VCaP (cell line): ENCODE data around the gene BTBD9.

ENCODE experiments used
- H3K27ac ChIP-seq: fragments of 450-650 bp; 2 replicates; pipeline ENCODE4 v1.5.1; 2017
- TF ChIP-seq, protein P1 (sequence below): fragments of 450-650 bp; conservative IDR thresholded peaks from 2 replicates; pipeline ENCODE4 v1.5.1; 2017; ENCODE audit warnings: mild to moderate bottlenecking, moderate library complexity

Gene BTBD9

GRCh38 chr6:38241200-38241871 is 398.4 kb downstream of the BTBD9 start:
- no peak overlapping the region for H3K27ac ChIP-seq
- TF ChIP-seq, protein P1, sequence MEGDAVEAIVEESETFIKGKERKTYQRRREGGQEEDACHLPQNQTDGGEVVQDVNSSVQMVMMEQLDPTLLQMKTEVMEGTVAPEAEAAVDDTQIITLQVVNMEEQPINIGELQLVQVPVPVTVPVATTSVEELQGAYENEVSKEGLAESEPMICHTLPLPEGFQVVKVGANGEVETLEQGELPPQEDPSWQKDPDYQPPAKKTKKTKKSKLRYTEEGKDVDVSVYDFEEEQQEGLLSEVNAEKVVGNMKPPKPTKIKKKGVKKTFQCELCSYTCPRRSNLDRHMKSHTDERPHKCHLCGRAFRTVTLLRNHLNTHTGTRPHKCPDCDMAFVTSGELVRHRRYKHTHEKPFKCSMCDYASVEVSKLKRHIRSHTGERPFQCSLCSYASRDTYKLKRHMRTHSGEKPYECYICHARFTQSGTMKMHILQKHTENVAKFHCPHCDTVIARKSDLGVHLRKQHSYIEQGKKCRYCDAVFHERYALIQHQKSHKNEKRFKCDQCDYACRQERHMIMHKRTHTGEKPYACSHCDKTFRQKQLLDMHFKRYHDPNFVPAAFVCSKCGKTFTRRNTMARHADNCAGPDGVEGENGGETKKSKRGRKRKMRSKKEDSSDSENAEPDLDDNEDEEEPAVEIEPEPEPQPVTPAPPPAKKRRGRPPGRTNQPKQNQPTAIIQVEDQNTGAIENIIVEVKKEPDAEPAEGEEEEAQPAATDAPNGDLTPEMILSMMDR = no peak

DNA sequence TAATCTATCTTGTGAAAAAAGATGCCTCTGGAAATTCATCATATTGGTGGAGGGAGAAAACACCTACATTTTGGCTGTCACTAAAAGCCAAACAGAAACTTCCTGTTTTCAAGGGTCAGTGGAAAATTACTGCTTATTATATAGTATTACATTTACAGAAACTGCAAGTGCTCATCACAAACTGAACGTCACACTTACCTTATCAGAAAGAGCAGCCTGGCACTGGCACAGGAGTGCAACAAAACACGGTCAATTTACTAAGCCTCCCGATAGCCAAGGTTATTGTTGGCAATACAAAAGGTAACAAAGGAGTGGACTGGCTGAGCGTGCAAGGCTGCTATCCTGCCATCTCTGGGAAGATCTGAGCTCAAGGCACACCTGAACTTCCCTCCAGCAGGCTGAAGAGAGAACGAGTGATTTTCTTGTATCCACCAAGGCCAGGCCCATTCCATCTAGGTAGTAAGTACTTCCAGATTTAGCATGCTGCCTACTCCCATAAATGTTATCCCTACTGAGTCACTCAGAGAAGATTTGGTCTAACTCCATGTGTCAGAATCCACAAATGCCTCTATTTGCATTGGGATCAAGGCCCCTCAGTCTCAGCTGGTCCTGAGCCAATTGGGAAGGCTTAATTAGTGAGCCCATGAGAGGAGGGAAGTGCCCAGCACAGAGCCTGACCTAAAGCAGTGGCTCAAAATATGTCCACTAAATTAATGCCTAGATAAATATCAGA is 399.8 kb downstream of the BTBD9 start:
- TF ChIP-seq, protein P1 = no peak
- peak overlapping the region; percentile 44 for H3K27ac ChIP-seq

DNA sequence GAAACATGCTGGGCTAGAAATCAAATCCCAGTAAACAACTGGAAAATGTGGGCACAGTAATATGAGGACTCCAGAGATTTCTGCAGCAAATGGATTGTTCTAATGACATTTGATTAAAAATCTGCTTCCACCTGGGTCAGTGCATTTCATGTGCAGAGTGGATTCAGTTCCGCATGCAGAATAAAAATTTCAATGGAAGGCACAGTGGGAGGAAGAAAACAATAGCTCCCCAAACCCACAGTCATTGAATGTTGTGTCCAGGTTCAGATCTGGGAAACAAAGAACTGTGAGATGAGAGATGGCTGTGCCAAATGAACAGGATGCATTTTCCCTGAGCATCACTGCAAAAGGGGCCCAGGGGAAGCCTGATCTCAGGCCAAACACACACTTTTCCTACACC is 403.1 kb downstream of the BTBD9 start:
- TF ChIP-seq, protein P1 = no peak

DNA sequence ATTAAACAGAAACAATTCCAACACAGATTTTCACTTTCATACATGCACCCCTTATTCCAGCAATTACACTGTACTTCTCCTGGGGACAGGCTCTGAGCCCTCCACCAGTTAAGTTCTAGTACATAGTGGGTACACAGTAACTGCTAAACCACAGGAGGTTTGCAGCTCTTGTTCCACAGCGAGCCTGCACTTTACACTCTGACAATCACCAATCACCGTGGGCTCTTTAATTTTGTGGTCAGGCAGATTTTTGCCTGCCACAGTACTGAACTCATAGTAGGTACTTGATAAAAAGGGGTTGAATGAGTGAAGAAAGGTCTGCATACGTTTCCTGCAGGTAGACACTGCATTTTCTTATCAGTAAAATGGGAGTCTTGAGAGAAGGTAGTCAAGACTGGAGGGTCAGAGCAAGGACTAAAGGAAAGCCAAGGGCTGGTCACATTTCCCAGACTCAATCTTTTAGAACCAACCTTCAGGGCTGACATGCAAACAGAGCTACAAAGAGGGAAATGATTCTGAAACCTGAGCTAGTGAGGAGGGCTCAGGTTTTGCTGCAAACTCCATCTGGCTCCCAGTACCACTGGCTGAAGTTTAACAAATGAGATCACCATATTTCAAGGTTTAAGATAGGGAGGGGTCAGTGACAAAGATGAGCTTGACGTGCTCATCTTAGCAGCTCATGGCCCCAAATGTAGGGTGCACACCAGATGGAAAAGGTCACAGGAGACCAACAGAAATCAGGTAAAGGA is 404.6 kb downstream of the BTBD9 start:
- peak overlapping the region; percentile 73 for H3K27ac ChIP-seq
- TF ChIP-seq, protein P1 = no peak

More for the DNA sequence above, 403.1 kb downstream of the BTBD9 start:
- H3K27ac ChIP-seq = no peak overlapping the region

- TF ChIP-seq, protein P1 = peak; percentile 36
- peak overlapping the region; percentile 73 for H3K27ac ChIP-seq
These were observed 405.6 kb downstream of the BTBD9 start for GRCh38 chr6:38234141-38234540.

GRCh38 chr6:38233161-38233791 is 406.5 kb downstream of the BTBD9 start:
- TF ChIP-seq, protein P1 = no peak
- H3K27ac ChIP-seq = peak overlapping the region; percentile 73

GRCh38 chr6:38225766-38226165 is 414.0 kb downstream of the BTBD9 start:
- TF ChIP-seq, protein P1 = no peak
- no peak overlapping the region for H3K27ac ChIP-seq
